NCI-H446 (cell line): ENCODE measurements around the gene TTLL11.
"Not testable (repeated sequence)": the region's sequence is repeated elsewhere in the genome, so short reads cannot be mapped to it uniquely, and the experiment has no call there.

ENCODE experiments used
- DNase-seq, 2 experiments: peaks; one replicate each; lab custom pipeline; 2025; lab: John Stamatoyannopoulos, UW

TTLL11 gene

GRCh38 chr9:122125509-122126330, 32.6 kb upstream of the TTLL11 start:
- DNase-seq = no peak

GRCh38 chr9:122125158-122125508, 32.0 kb upstream of the TTLL11 start:
- DNase-seq = peak; percentile 33 to 71

GRCh38 chr9:122124528-122124927, 31.4 kb upstream of the TTLL11 start:
- no peak for DNase-seq

- DNase-seq = no peak
Observed at GRCh38 chr9:122124048-122124447, 30.9 kb upstream of the TTLL11 start.

GRCh38 chr9:122122903-122123632, 30.0 kb upstream of the TTLL11 start:
- DNase-seq = peak; percentile 7 to 58

- DNase-seq = no peak
Observed at GRCh38 chr9:122122468-122122867, 29.4 kb upstream of the TTLL11 start.

- DNase-seq = no peak
Observed at GRCh38 chr9:122121931-122122330, 28.8 kb upstream of the TTLL11 start.

- DNase-seq = no peak
Observed at GRCh38 chr9:122121391-122121790, 28.3 kb upstream of the TTLL11 start.

- no peak for DNase-seq
Observed at GRCh38 chr9:122120316-122121071, 27.4 kb upstream of the TTLL11 start.

GRCh38 chr9:122119721-122120120, 26.6 kb upstream of the TTLL11 start:
- DNase-seq = no peak

- DNase-seq = no peak
Observed at GRCh38 chr9:122119166-122119521, 26.0 kb upstream of the TTLL11 start.

- DNase-seq = no peak
Observed at GRCh38 chr9:122118343-122119165, 25.4 kb upstream of the TTLL11 start.

GRCh38 chr9:122117241-122117640, 24.1 kb upstream of the TTLL11 start:
- not testable (repeated sequence) for DNase-seq

GRCh38 chr9:122116448-122117173, 23.5 kb upstream of the TTLL11 start:
- DNase-seq = no peak

- DNase-seq = no peak
Observed at GRCh38 chr9:122116040-122116439, 22.9 kb upstream of the TTLL11 start.

- no peak for DNase-seq
Observed at GRCh38 chr9:122115176-122116035, 22.3 kb upstream of the TTLL11 start.

- DNase-seq = no peak
Observed at GRCh38 chr9:122113574-122113973, 20.5 kb upstream of the TTLL11 start.

- no peak for DNase-seq
Observed at GRCh38 chr9:122112238-122112637, 19.1 kb upstream of the TTLL11 start.

- DNase-seq = no peak
Observed at GRCh38 chr9:122111413-122112085, 18.4 kb upstream of the TTLL11 start.
